Measurements from ENCODE around the gene PSME2.

The PSME2 gene

DNA sequence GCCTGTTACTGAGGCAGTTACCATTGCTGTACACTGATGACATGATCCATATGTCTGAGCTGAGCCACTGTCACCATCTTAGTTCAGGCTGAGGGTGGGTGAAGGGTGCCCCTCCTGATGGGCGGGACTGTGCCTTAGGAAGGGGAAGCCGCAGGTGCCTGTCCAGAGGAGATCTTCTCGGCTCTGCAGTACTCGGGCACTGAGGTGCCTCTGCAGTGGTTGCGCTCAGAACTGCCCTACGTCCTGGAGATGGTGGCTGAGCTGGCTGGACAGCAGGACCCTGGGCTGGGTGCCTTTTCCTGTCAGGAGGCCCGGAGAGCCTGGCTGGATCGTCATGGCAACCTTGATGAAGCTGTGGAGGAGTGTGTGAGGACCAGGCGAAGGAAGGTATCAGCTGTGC, 4.6 kb upstream of the PSME2 start:
- no peak for DNase-seq

- DNase-seq, result no peak
Observed at GRCh38 chr14:24150567-24150966, 4.2 kb upstream of the PSME2 start.

DNA sequence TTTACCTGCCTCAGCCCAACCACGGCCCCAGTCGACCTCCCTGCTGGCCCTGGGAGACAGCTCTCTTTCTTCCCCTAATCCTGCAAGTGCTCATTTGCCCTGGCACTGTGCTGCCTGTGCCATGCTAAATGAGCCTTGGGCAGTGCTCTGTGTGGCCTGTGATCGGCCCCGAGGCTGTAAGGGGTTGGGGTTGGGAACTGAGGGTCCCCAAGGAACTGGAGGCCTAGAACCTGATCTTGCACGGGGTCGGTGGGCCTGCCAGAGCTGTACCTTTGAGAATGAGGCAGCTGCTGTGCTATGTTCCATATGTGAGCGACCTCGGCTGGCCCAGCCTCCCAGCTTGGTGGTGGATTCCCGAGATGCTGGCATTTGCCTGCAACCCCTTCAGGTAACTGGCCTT, 3.7 kb upstream of the PSME2 start:
- DNase-seq, result no peak

GRCh38 chr14:24149302-24149969, 3.0 kb upstream of the PSME2 start:
- DNase-seq, result no peak

- DNase-seq, result no peak
Observed at GRCh38 chr14:24147761-24148428, 1.5 kb upstream of the PSME2 start.

DNA sequence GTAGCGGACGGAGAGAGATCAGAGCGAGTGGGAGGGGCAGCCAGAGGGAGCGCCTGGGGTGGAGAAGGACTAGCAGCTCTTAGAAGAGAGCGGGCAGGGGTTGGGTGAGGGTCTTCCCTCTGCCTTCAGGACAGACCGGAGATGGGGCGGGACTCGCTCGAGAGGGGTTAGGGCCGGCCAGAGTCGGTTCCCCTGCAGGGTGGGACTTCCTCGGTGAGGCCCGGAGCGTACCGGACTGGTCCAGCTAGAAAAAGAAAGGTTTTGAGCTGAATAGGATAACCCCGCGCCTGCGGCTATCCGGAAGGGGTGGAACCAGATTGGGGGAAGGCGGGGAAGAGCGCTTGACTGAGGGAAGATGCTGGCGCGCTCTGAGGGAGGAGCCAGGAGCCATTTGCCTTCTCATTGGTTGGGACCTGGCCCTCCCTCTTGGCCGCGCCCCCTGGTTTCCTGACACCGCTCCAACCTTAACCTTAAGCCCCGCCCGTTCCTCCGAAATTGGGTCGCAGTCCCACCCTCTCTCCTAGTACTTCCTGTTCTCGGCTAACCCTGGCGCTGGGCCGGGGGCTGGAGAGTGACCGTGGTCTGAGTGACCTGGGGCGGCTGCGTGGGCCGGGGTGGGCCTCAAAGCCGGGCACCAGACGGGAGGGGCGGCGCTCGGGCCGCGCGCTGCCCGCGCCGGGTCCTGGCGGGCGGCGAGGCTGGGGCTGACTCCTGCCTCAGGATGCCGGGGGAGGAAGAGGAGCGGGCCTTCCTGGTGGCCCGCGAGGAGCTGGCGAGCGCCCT, 759 bp upstream of the PSME2 start, which contains the start of gene RNF31:
TSS of gene RNF31 (plus strand) at position 521 of the 783 bp plus-strand sequence. CDS start at position 722, 201 bp downstream.
- peak; percentile 95 to 99 for DNase-seq

- peak in 1 of 2 experiments; percentile 70 for DNase-seq
Observed at GRCh38 chr14:24145690-24146452, 539 bp downstream of the PSME2 start.

DNA sequence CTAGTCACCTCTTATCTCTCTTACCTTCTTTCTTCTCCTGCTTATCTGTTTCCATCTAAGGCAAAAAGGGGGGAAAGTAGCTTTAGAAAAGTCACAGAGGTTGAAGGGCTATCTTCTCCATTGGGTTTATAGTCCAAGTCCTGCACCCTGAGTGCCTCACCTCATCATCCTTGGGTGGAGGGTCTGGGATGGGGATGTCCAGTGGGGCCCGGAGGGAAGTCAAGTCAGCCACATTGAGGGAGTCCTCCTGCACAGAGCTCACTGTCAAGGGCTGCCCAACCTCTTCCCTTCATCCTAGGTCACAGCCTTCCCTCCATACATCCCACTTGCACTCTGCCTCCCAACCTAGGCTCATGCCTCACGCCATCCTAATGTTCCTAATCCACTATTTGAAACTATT, 1.2 kb downstream of the PSME2 start:
- DNase-seq, result no peak

GRCh38 chr14:24144451-24144850, 2.0 kb downstream of the PSME2 start:
- DNase-seq, result no peak

GRCh38 chr14:24143511-24143910, 2.9 kb downstream of the PSME2 start:
- DNase-seq, result no peak

- peak; percentile 99 to 100 for DNase-seq
Observed at GRCh38 chr14:24141097-24141880, 5.1 kb downstream of the PSME2 start, which contains the start of gene EMC9. TSS of gene EMC9 (minus strand) at chr14:24141591. CDS start at chr14:24141304, 287 bp downstream.

- peak in 1 of 2 experiments; percentile 43 for DNase-seq
Observed at GRCh38 chr14:24139272-24139934, 7.0 kb downstream of the PSME2 start.

DNA sequence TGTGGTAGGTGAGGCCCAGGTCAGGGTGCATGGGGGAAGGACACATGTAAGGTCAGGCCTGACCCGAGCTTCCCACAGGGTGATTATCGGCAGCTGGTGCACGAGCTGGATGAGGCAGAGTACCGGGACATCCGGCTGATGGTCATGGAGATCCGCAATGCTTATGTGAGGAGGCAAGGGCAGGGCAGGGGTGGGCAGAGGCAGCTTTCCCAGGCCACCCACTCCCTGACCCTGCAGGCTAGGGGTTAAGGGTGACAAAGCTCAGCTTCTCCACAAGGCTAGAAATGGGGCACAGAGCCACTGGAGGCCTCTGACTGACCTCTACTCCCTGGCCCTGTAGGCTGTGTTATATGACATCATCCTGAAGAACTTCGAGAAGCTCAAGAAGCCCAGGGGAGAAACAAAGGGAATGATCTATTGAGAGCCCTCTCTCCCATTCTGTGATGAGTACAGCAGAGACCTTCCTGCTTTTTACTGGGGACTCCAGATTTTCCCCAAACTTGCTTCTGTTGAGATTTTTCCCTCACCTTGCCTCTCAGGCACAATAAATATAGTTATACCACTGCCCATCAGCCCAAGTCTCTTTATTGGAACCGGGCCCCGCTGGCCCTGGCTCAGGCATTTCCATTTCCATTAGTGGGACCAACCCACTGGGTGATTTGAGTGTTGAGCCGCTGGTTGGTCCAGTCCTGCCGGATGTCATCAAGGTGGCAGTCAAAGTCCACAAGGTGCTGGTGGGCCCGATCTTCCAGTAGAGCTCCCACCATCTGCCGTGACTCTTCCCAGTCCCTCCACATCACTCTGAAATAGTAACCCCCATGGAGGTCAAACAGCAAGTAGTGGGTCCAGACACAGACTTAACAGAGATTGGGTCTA, 7.8 kb downstream of the PSME2 start:
- DNase-seq, result no peak

GRCh38 chr14:24137529-24138395, 8.6 kb downstream of the PSME2 start:
- DNase-seq, result no peak

GRCh38 chr14:24136684-24137528, 9.5 kb downstream of the PSME2 start:
- DNase-seq, result peak; percentile 22 to 40

DNA sequence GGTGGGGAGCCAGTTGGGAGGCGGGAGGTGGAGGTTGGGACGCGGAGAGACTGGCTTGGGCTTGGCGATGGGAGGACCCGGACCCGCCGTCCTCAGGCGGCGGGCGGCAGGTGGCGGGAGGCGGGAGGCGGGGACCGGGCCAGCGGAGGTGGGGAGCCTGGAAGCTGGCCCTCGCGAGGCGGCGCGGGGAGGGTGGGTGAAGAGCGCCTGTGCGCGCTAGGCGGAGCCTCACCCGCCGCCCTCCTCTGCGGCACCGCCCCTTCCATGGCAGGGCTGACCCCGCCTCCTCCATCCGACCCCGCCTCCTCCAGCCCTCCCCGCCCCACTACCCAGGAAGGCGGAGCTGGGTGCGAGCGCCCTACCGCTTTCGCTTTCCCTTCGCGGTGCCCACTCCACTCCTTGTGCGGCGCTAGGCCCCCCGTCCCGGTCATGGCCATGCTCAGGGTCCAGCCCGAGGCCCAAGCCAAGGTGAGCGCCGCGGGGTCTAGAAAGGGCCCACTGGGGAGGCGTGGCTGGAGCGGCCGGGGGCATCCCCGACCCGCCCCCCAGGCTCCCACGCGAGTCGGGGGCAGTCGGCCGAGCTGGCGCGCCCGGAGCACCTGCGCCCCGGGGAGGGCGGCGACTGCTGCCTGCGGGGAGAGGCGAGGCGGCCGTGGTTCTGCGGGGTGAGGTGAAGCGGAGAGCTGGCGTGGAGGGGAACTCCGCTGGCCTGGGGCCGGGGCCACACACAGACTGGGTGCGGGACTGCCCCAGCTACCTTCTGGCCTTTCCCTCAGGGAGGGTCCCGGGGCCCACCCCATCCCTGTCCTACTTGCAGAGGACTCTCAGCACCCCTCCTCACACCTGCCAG, 10.4 kb downstream of the PSME2 start, which contains the start of gene PSME1:
TSS of gene PSME1 (plus strand) at position 361 of the 850 bp plus-strand sequence. CDS start at position 430, 69 bp downstream.
- DNase-seq, result peak; percentile 80 to 96

GRCh38 chr14:24135584-24135833, 10.9 kb downstream of the PSME2 start:
- DNase-seq, result no peak

DNA sequence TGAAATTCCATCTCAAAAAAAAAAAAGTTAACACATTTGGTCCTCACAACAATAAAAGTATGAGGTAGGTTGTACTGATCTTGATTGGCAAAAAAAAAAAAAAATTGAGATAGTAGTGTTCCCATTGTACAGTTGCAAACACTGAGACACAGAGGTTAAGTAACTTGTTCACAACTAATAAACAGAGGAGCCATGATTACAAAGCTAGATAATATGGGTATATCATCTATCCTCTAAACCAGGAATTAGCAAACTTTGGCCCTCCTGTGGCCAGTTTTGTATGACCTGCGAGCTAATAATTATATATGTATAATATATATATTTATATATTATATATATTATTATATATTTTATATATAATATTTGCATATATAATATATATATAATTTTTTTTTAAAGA, 12.7 kb downstream of the PSME2 start:
- DNase-seq, result no peak
